Nasal cavity respiratory epithelium epithelial cell of viscerocranial mucosa (primary cell): Measurements from ENCODE around the gene S100PBP. TPM values are rescaled to one million over a fixed set of nuclear protein-coding genes. Genes with fewer than 3 reads are reported as not detected.

ENCODE experiments used
- total RNA-seq: library from RNA; depleted of rRNA; stranded (reverse); fragments of >200 nt; gene quantifications from 2 replicates; pipeline ENCODE4 v1.2.3, GENCODE V29; 2014

S100PBP gene
- 17.4 and 46.9 TPM in 2 replicates for total RNA-seq

DNA sequence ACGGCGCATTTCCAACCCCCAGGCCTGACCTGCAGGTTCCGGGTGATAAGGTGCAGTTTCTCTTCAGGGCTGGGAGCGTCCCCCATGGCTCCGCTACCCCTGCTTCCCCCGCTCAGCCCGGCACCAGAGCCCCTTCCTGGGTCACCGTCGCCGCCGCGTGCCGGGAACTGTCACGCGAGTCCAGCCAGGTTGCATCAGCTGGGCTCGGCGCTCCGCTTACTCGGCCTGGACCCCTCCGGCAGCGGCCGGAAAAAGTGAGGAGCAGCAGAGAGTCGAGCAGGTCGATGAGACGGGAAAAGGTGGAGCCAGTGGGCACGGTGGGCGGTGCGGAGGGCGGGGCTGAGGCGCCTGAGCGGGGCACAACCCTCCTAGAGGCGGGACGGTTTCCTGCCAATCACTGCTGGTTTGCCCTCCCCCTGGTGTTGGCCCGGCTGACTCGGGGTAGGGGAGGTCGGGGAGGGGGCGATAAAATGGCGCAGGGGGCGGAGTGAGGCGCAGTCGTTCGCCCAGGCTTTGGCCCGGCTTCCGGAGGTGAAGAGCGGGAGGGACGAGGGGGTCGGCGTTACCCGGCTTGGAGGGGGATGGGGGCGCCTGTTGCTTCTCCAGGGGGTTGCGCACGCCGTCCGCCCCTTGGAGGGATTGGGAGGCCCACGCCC lies at the start of gene S100PBP, which contains the start of gene YARS1:
Gene S100PBP, plus strand, starts transcription at position 495 of the 656 bp plus-strand sequence. CDS start 8,447 bp downstream, outside the sequence.
Gene YARS1, minus strand, starts transcription at position 200 of the 656 bp plus-strand sequence. Its CDS starts 114 bp downstream, at position 86.

DNA sequence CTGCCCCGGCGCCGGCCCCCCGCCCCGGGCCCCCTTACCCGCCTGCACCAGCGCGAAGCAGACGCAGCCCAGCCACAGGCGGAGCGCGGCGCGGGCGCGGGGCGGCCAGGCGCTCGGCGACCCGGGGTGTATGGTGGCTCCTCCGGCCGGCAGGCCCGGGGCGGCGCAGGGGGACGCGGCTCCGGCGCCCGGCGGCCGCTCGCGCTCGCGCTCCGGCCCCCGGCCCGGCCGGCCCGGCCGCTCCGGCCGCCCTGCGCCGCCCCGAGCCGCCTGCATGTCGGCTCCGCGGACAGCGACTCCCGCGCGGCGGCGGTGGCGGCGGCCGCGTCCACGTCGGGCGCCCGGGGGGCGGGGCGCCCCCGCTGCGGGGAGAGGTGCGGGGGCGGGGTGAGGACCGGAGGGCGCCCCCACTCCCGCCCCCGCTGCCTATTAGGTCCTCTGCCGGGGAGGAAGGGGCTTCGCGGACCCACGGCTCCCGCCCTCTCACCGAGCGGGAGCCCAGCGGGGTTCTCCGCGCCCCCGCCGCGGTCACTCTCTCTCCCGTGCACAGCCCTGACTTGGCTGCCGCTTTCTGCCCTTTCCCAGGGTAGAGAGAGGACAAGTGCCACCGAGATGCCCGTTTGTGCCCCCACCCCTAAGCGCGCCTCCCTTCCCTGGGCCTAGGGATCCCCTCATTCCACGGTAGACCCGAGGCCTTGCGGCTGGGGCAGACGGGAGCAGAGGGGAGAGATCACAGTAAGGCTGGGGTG lies 53.3 kb downstream of the S100PBP start, which contains the start of gene FNDC5:
Gene FNDC5, minus strand, starts transcription at position 298 of the 749 bp plus-strand sequence.

DNA sequence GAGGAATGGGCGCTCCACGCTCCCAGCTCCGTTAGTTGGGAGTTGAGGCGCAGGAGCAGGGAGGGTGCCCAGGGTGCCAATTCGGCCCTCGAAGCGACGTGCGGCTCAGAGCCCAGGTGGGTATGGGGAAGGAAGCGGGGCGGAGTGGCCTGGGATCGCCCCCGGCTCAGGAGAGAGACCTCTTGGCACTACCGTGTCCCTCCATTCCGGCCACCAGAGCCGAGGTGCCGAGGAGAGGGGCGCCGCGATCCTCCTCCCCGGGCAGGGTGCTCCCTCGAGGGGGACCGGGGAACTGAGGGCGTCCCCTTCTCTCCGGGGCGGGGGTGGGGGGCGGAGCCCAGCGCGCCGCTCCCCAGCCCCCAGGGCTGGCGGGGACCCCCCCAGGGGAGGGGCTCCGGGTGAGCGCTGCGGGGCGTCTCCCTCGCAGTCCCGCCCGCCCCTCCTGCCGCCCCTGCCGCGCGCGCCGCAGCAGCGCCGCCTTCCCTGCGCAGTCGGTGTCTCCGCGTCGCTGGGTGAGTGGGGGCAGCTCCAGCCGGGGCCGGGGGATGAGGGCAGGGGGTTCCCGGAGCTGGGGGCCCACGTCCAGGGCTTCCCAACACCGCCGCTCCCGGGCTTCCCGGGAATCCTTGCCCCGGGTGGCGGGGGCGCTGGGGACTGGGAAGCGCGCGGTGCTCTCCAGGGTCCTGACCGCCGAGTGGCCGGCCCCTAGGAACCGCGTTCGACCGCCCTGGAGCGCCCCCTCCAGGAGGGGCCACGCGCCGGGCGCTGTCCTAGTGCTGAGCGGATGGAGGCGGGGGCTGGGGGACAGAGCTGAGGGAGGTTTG lies 68.8 kb downstream of the S100PBP start, which contains the start of gene HPCA:
Gene HPCA, plus strand, starts transcription at position 488 of the 824 bp plus-strand sequence. CDS start 2,408 bp downstream, outside the sequence.

DNA sequence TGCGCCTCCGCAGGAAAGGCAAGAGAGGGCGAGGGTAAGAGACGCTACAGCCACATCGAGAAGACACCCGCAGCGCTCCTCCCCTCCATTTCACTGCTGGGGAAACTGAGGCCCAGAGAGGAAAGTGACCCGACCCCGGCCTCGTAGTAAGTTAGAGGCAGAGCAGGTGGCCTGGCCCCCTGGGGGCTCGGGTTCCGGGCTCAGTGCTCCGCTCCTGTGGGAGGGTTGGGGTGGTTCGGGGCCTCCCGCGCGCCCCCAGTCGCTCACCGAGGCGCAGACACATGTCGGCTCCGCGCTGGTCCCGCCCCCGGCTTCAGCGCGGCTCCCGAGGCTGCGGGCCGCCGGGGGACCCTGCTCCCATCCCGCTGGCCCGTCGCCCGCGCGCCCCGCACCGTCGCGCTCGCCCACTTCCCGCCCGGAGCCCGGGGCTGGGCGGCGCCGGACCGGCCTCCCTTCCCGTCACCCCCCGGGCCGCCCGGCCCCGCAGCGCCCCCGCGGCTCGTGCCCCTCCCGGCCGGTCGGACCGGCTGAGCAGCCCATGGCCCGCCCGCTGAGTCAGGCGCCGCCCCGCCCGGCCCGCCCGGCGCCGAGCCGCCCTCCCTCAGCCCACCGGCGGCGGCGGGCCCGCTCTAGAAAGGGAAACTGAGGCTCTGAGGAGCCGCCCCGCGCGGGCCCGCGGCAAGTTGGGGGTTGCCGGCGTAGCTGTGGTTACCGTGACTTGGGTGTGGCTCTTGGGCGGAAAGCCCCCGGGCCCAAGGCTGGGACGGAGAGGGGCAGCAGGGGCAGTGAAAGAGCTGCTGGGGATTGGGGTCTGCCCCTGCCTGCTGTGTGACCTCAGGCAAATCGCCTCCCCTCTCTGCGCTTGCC lies 83.7 kb downstream of the S100PBP start, which contains the start of gene TMEM54:
Gene TMEM54, minus strand, starts transcription at position 434 of the 867 bp plus-strand sequence. Its CDS starts 151 bp downstream, at position 283.

Other genes with a start within 250 kb of the S100PBP start
- 46.2 and 54.0 TPM in 2 replicates for gene ZBTB8OS, start 167.1 kb upstream of the S100PBP start, total RNA-seq
- 105 and 164 TPM in 2 replicates for gene RBBP4, start 166.4 kb upstream of the S100PBP start, total RNA-seq
- 1.7 and 10.9 TPM in 2 replicates for gene SYNC, start 114.9 kb upstream of the S100PBP start, total RNA-seq
- 244 and 362 TPM in 2 replicates for gene YARS1, start 295 bp upstream of the S100PBP start, total RNA-seq
- under 0.01 TPM in 1 of 2 replicates, not detected in the other for gene FNDC5, start 53.3 kb downstream of the S100PBP start, total RNA-seq
- gene HPCA, start 68.8 kb downstream of the S100PBP start, total RNA-seq = not detected in 2 replicates
- gene TMEM54, start 83.7 kb downstream of the S100PBP start, total RNA-seq = 68.4 and 106 TPM in 2 replicates
- gene RNF19B, start 147.2 kb downstream of the S100PBP start, total RNA-seq = 40.3 and 46.7 TPM in 2 replicates
- gene AK2, start 219.2 kb downstream of the S100PBP start, total RNA-seq = 74.8 and 103 TPM in 2 replicates